Left colon (tissue), 2 donors: ENCODE data around the gene FKBP11. TPM values are rescaled to one million over a fixed set of nuclear protein-coding genes. Genes with fewer than 3 reads are reported as not detected.

ENCODE experiments used
- ATAC-seq: fragments of 200-7000 bp; cut with Tn5 transposase; one replicate; pipeline ENCODE4 v1.9.1; 2020; ENCODE audit warnings: mild to moderate bottlenecking, moderate library complexity
- DNase-seq, 2 donors: peaks; one replicate each; pipeline ENCODE4 v3.0.0-alpha.2; 2020
- intact Hi-C, 2 donors: fragments of 100-400 bp; cut with DNase I in 1 of 2; cut with micrococcal nuclease in 1 of 2; formaldehyde crosslinking; loops; one replicate each; pipeline versions ENCODE4 v1.11.2 to v1.14.0; 2022; cut with DNase I, micrococcal nuclease
- total RNA-seq, 2 donors: library from RNA; stranded (reverse); fragmentation: NEBNext Ultra II Directional; extraction: Animal tissue kit (Norgen Biotek cat#: 25700); gene quantifications; one replicate each; pipeline ENCODE4 v1.2.1, GENCODE V29; 2021
- donor health status: DM: no; HTN: no; CAD: no.
- donor health status: DM: yes; HTN: yes; CAD: no.

The FKBP11 gene
- total RNA-seq, 2 donors from 2014 or later = 21.3 to 26.9 TPM

DNA sequence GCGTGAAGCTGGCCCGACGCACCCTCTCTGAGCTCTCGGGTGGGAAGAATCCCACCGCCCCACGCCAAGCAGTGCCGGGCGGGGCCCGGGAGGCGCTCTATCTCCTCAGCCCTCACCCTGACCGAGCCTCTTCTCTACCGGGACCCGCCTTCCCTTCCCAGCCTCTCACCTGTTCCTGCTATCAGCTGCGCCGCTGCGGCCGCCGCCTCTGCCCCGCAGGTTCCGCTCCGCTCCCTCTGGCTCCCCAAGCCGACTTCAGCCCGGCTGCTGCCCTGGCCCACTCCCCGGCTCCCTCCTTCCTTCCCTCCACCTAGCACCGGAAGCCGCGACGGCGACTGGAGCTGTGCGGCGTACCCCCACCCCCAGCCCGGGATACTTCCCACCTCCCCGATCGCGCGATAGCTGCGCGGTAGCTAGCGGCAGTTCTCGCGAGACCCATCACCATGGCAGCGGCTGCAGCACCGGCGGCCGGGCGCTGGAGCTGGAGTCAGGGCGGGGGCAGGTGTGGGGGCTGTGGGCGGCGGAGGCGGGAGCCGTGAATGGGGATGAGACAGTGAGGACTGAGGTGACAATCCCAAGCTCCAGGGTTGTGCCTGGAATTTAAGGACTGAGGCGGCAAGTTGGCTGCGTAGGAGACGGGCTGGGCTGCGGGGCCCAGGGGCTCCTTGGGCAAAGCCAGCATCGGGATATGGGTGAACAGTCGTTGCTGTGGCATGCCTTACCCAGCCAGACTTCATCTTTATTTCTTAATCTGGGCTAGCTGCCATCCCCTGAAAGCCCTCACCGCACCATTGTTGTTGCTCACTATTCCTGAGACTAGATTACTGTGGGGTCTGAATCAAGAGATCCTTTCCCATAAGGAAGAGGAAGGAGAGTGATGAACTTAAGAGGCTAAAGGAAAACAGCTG is 32.1 kb upstream of the FKBP11 start, which contains the start of gene ARF3:
Gene ARF3 (minus strand): TSS at position 347 of the 908 bp plus-strand sequence. CDS start 16,392 bp downstream, outside the sequence.
- DNase-seq (peak; percentile 96 to 97), ATAC-seq (peak; percentile 85)
- intact Hi-C loops = no loop called here

DNA sequence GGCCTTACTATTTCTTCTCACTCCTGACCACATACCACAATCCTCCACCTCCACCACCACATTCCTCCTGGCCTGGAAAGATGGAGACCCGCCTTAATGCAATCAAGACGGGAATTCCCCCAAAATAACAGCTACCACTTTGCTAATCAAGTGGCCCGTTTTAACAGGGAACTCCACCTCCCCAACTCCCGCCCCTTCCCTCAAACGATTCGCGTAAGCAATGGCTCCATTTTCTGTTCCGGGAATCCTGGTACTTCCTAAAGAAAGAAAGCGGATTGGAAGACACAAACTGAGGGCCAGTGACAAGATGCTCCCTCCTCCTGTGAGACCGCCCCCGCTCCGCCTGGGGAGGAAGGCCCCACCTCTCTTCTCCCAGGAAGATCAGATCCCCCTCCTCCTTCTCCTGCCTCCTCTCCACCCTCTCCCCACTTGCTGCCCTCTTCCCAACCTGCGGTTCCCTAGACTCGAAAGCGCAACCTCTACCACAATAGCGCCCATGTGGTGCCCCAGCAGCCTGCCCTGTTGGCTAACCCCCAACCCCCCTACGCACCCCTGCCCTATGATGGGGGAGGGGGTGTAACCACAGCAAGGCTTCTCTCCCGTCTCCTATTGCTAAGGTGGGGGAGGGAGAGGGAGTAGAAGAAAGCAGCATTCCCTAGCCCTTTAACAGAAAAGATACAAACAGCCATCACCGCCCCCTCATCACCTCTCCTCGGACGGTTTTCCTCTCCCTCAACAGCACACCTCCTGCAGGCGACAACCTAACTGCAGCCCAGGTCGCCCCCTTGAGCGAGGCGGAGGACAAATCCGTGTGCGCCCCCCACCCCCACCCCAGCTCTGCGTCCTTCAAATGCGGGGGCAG is 31.2 kb upstream of the FKBP11 start:
- peak; percentile 80 to 92 for DNase-seq
- ATAC-seq = peak; percentile 77
- intact Hi-C loops = no loop called here

GRCh38 chr12:48954841-48955501 is 29.7 kb upstream of the FKBP11 start:
- intact Hi-C loops = no loop called here
- ATAC-seq = no peak
- DNase-seq = no peak

DNA sequence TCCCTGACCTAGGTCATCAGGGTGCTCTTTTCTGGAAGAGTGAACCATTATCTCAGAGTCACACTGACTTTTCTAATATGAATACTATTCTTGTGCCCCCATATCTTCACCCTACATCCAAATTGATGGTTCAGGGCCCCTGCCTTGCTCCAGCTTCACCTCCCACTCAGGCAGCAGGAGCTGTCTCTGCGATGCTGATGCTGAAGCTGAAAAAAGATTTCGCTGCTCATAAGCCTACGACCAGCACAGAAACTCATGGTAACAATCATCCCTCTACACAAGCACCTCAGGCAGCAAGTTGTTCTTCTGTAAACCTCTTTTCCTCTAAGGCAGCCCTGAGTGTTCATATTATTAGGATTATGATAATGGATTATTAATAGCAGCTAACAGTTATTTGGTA is 28.8 kb upstream of the FKBP11 start:
- DNase-seq (no peak), ATAC-seq (no peak)
- intact Hi-C loops = no loop called here

GRCh38 chr12:48952691-48953090 is 27.4 kb upstream of the FKBP11 start:
- DNase-seq = no peak
- intact Hi-C loops = no loop called here
- ATAC-seq = no peak

DNA sequence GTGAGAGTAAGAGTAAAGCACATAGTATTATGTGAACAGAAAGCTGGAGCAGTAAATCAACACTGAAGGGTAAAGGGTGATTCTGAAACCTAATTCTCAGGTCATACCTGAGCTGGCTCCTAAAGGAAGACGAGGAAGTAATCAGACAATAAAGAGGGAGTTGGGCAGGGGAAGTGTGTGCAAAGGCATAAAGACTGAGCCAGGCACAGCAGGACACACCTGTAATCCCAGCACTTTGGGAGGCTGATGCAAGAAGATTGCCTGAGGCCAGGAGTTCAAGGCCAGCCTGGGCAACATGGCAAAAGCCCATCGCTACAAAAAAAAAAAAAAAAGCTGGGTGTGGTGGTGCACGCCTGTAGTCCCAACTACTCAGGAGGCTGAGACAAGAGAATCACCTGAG is 22.4 kb upstream of the FKBP11 start:
- intact Hi-C loops = no loop called here
- ATAC-seq (peak; percentile 94), DNase-seq (no peak)

DNA sequence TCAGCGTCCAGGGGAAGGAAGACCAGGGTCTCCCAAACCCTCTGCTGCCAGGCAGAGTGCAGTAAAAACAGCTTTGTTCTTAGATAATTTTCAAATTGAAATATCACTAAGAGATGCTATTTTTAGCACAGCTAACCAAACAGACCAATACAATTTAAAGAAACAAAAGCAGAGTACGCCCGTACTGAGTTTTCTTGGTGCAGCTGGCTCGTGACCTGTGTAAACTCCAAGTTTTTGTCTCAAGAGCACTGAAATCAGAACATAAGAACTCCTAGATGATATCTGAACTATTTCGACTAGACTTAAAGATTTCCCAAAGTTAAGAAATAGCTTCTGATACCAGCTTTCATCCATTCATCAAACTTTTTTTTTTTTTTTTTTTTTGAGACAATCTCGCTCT is 21.7 kb upstream of the FKBP11 start:
- no peak for ATAC-seq
- intact Hi-C loops = no loop called here
- no peak for DNase-seq

- intact Hi-C loops = no loop called here
- peak; percentile 55 for ATAC-seq
- DNase-seq = no peak
These were observed 20.9 kb upstream of the FKBP11 start for GRCh38 chr12:48946205-48946604.

DNA sequence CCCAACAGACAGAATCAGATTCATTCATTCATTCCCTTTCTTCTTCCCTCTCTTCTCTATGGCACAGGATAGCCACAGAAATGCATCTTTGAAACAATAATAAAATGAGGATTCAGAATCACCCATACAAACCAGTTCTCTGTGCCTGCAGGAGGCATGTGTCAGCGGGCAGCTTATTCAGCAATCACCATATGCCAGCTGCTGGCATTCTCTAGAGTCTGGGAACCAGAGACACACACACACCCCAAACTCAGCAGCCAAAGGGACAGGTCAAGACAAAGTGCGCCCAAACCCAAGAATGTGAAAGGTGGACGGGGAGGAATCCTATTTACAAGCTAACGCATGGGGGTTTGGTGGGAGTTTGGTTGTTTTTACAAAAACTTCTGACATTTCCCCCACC is 17.9 kb upstream of the FKBP11 start:
- no peak for DNase-seq
- intact Hi-C loops = no loop called here
- no peak for ATAC-seq

DNA sequence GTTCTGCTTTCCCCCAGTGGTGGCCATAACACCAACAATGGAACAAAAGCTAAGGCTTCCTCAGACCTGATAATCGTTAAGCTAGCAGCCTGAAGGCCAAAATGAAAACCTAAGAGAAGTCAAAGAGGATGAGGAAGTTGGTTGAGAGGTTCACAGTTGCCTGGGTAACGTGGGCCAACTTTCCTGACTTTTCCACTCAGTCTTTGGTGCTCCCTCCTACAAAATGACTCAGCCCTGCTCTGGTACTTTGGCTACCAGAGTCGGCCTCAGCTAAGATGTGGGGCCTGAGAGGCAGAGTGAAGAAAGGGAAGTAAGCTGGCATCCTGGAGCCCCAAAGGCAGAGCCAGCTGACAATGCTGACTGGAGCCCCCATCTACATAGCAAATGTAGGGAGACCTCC is 14.9 kb upstream of the FKBP11 start:
- ATAC-seq (no peak), DNase-seq (no peak)
- intact Hi-C loops = no loop called here

- ATAC-seq = no peak
- peak in 1 of 2 donors; percentile 20 for DNase-seq
- intact Hi-C loops = loop anchor here in 1 of 2 donors (10.0 kb wide), 1 partner anchor 84 kb away; the partner anchor contains the start of gene DDX23
These were observed 13.5 kb upstream of the FKBP11 start for GRCh38 chr12:48938805-48939204.

GRCh38 chr12:48937170-48937569 is 11.9 kb upstream of the FKBP11 start:
- ATAC-seq = no peak
- intact Hi-C loops = loop anchor here in 1 of 2 donors (10.0 kb wide), 1 partner anchor 82 kb away; the partner anchor contains the start of gene DDX23
- DNase-seq = no peak

GRCh38 chr12:48936379-48936979 is 11.2 kb upstream of the FKBP11 start:
- intact Hi-C loops = loop anchor here in 1 of 2 donors (10.0 kb wide), 1 partner anchor 82 kb away; the partner anchor contains the start of gene DDX23
- DNase-seq (peak; percentile 53 to 82), ATAC-seq (peak; percentile 66)

DNA sequence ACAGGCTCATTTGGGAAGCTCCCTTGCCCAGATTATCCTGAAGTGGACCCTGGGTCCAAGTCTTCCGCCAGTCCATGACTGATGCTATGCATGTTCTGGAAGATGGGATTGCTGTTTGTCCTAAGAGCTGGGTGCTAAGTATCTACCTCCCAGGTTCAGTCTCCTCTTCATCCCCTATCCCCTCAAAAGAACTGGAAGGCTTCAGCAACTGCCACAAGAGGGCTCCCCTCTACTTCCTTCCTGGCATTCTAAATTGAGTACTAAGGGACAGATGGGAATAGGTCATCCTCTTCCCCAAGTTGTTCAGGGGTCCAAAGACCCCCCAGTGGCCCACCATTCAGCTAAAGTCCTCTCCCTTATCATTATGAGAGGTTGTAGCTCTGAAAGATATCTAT is 9.0 kb upstream of the FKBP11 start:
- intact Hi-C loops = loop anchor here in 1 of 2 donors (10.0 kb wide), 1 partner anchor 80 kb away; the partner anchor contains the start of gene DDX23
- DNase-seq (no peak), ATAC-seq (peak; percentile 51)

GRCh38 chr12:48933664-48934311 is 8.5 kb upstream of the FKBP11 start:
- ATAC-seq = no peak

GRCh38 chr12:48932878-48933277 is 7.6 kb upstream of the FKBP11 start:
- intact Hi-C loops = loop anchor here in 1 of 2 donors (10.0 kb wide), 1 partner anchor 78 kb away; the partner anchor contains the start of gene DDX23
- DNase-seq (no peak), ATAC-seq (no peak)

More at GRCh38 chr12:48933664-48934311, 8.5 kb upstream of the FKBP11 start:
- intact Hi-C loops = loop anchor here in 1 of 2 donors (10.0 kb wide), 1 partner anchor 79 kb away; the partner anchor contains the start of gene DDX23
- no peak for DNase-seq

DNA sequence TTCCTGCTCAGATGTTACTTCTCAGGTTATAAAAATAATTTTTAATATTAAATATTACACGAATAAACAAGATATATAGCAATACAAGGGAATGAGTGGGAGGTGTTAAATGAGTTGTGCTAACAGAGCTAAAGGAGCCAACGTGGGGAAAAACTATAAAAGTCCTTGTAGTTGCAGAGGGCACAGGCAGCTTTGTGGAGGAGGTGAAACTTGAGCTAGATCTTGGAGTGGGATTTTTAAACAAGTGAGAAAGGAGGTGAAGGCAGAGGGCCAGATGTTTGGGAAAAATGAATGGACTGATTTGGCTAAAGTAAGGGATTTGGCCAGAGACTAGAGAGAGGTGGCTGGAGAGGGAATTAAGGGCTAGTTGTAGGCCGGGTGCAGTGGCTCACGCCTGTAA is 5.2 kb upstream of the FKBP11 start:
- ATAC-seq = no peak
- intact Hi-C loops = loop anchor here in 1 of 2 donors (10.0 kb wide), 1 partner anchor 76 kb away; the partner anchor contains the start of gene DDX23
- DNase-seq = no peak

GRCh38 chr12:48929551-48929950 is 4.3 kb upstream of the FKBP11 start:
- DNase-seq (no peak), ATAC-seq (no peak)
- intact Hi-C loops = no loop called here
